ENCODE results near the gene RMND1.
"Not testable (repeated sequence)": the region's sequence is repeated elsewhere in the genome, so short reads cannot be mapped to it uniquely, and the experiment has no call there.

Gene RMND1

GRCh38 chr6:151451950-151452749 lies at the start of gene RMND1:
TSS of gene RMND1 (minus strand) at chr6:151452126. CDS start at chr6:151445811, 6,315 bp downstream.
- in situ Hi-C loops (cut with MboI; ENCODE audit: low sequenced_read_pairs): no loop called here

- in situ Hi-C loops (cut with MboI; ENCODE audit: low sequenced_read_pairs): no loop called here
Observed at GRCh38 chr6:151499551-151499950, 47.6 kb upstream of the RMND1 start.

GRCh38 chr6:151498327-151498726 lies 46.4 kb upstream of the RMND1 start:
- in situ Hi-C loops (cut with MboI; ENCODE audit: low sequenced_read_pairs): no loop called here

- in situ Hi-C loops (cut with MboI; ENCODE audit: low sequenced_read_pairs): no loop called here
Observed at GRCh38 chr6:151497905-151498304, 46.0 kb upstream of the RMND1 start.

GRCh38 chr6:151495380-151495779 lies 43.5 kb upstream of the RMND1 start:
- in situ Hi-C loops (cut with MboI; ENCODE audit: low sequenced_read_pairs): no loop called here

- in situ Hi-C loops (cut with MboI; ENCODE audit: low sequenced_read_pairs): no loop called here
Observed at GRCh38 chr6:151494936-151495320, 43.0 kb upstream of the RMND1 start.

- in situ Hi-C loops (cut with MboI; ENCODE audit: low sequenced_read_pairs): no loop called here
Observed at GRCh38 chr6:151494235-151494935, 42.5 kb upstream of the RMND1 start.

- in situ Hi-C loops (cut with MboI; ENCODE audit: low sequenced_read_pairs): no loop called here
Observed at GRCh38 chr6:151493804-151494234, 41.9 kb upstream of the RMND1 start, which contains the start of gene CCDC170. TSS of gene CCDC170 (plus strand) at chr6:151494017. CDS start at chr6:151494129, 112 bp downstream.

GRCh38 chr6:151493161-151493803 lies 41.4 kb upstream of the RMND1 start:
- in situ Hi-C loops (cut with MboI; ENCODE audit: low sequenced_read_pairs): no loop called here

GRCh38 chr6:151490996-151491395 lies 39.1 kb upstream of the RMND1 start:
- in situ Hi-C loops (cut with MboI; ENCODE audit: low sequenced_read_pairs): no loop called here

- in situ Hi-C loops (cut with MboI; ENCODE audit: low sequenced_read_pairs): no loop called here
Observed at GRCh38 chr6:151488226-151488625, 36.3 kb upstream of the RMND1 start.

GRCh38 chr6:151483994-151484393 lies 32.1 kb upstream of the RMND1 start:
- in situ Hi-C loops (cut with MboI; ENCODE audit: low sequenced_read_pairs): no loop called here

GRCh38 chr6:151482290-151482689 lies 30.4 kb upstream of the RMND1 start:
- in situ Hi-C loops (cut with MboI; ENCODE audit: low sequenced_read_pairs): no loop called here

GRCh38 chr6:151481786-151482185 lies 29.9 kb upstream of the RMND1 start:
- in situ Hi-C loops (cut with MboI; ENCODE audit: low sequenced_read_pairs): no loop called here

- in situ Hi-C loops (cut with MboI; ENCODE audit: low sequenced_read_pairs): no loop called here
Observed at GRCh38 chr6:151478670-151479069, 26.7 kb upstream of the RMND1 start.

- in situ Hi-C loops (cut with MboI; ENCODE audit: low sequenced_read_pairs): no loop called here
Observed at GRCh38 chr6:151477726-151478125, 25.8 kb upstream of the RMND1 start.

- in situ Hi-C loops (cut with MboI; ENCODE audit: low sequenced_read_pairs): no loop called here
Observed at GRCh38 chr6:151475653-151476523, 24.0 kb upstream of the RMND1 start.

GRCh38 chr6:151464702-151465101 lies 12.8 kb upstream of the RMND1 start:
- in situ Hi-C loops (cut with MboI; ENCODE audit: low sequenced_read_pairs): no loop called here

GRCh38 chr6:151461673-151462072 lies 9.7 kb upstream of the RMND1 start:
- in situ Hi-C loops (cut with MboI; ENCODE audit: low sequenced_read_pairs): no loop called here

GRCh38 chr6:151455751-151456398 lies 3.9 kb upstream of the RMND1 start:
- in situ Hi-C loops (cut with MboI; ENCODE audit: low sequenced_read_pairs): not testable (repeated sequence)

All from HL-60/S4 (cell line).